Glomerular endothelial cell (primary cell): ENCODE measurements around the gene GPAT2. TPM values are rescaled to one million over a fixed set of nuclear protein-coding genes. Genes with fewer than 3 reads are reported as not detected.
"Not testable (repeated sequence)": the region's sequence is repeated elsewhere in the genome, so short reads cannot be mapped to it uniquely, and the experiment has no call there.

ENCODE experiments used
- DNase-seq: peaks from one replicate; pipeline ENCODE4 v3.0.0-alpha.2; 2011; ENCODE audit warnings: low read depth, low spot score; ENCODE audit errors: extremely low read depth
- total RNA-seq: library from RNA; depleted of rRNA; stranded (reverse); fragments of >200 nt; gene quantifications from 2 replicates; pipeline ENCODE4 v1.2.3, GENCODE V29; 2015

GPAT2 gene, protein sequence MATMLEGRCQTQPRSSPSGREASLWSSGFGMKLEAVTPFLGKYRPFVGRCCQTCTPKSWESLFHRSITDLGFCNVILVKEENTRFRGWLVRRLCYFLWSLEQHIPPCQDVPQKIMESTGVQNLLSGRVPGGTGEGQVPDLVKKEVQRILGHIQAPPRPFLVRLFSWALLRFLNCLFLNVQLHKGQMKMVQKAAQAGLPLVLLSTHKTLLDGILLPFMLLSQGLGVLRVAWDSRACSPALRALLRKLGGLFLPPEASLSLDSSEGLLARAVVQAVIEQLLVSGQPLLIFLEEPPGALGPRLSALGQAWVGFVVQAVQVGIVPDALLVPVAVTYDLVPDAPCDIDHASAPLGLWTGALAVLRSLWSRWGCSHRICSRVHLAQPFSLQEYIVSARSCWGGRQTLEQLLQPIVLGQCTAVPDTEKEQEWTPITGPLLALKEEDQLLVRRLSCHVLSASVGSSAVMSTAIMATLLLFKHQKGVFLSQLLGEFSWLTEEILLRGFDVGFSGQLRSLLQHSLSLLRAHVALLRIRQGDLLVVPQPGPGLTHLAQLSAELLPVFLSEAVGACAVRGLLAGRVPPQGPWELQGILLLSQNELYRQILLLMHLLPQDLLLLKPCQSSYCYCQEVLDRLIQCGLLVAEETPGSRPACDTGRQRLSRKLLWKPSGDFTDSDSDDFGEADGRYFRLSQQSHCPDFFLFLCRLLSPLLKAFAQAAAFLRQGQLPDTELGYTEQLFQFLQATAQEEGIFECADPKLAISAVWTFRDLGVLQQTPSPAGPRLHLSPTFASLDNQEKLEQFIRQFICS
- total RNA-seq: 4.2 and 5.7 TPM in 2 replicates

DNA sequence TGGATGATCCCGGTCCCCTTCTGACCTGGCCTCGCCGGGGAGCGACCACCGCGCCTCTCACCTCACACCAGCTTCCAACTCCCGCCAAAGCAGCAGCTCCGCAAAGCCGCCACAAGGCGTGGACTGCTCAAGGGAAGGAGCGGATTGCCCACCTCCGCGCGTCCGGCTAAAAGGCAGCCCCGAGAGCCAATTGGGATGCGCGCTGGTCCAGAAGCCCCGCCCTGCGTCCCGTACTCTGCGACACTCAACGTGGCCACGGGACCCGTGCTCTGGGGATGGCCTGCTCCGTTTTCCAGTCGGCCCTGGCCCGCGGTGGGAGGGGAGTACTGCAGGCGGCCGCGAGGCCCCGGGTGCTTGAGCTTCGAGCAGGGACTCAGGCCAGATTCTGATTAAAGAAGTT is at the start of gene GPAT2:
Gene GPAT2 (minus strand): TSS at position 125 of the 400 bp plus-strand sequence. CDS start 2,557 bp downstream, outside the sequence.
- DNase-seq: not testable (repeated sequence)

DNA sequence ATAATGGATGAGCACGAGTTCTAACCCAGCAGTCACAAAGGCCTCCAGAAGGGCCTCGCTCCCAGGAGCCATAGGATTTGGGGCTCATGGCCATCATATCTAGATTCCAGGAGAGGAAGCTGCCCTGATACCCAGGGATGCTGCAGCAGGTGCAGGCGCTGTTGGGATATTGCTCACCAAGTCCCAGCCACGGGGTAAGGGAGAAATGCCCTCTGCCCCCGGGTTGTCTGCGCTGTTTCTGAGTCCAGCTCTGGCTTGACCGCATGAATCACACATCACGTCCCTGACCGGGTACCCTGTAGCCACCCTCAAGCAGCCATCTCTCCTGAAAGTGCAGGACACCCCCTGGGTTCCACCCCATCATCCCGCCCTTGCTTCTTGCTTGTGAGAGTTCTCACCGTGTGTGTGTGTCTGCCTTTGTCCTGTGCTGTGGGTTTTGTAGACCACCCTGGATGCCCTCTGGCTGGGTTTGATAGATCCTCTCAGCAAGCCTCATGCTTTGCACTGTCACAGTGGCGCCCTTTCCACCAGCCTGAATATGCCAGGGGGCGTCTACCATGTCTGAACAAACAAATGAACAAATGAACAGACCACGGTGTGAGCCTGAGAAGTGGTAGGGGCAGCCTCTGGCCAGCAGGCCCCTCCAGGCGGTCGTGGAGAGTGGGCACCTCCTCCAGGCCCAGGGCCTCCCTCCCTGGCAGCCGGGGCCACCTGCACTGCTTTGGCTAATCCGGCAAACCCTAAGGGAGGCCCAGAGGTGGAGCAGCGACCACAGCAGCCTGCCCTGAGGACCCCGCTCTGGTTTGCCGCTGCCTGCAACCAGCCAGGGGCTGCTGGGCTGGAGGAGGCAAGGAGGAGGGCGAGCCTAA is 49.5 kb upstream of the GPAT2 start:
- no peak for DNase-seq

DNA sequence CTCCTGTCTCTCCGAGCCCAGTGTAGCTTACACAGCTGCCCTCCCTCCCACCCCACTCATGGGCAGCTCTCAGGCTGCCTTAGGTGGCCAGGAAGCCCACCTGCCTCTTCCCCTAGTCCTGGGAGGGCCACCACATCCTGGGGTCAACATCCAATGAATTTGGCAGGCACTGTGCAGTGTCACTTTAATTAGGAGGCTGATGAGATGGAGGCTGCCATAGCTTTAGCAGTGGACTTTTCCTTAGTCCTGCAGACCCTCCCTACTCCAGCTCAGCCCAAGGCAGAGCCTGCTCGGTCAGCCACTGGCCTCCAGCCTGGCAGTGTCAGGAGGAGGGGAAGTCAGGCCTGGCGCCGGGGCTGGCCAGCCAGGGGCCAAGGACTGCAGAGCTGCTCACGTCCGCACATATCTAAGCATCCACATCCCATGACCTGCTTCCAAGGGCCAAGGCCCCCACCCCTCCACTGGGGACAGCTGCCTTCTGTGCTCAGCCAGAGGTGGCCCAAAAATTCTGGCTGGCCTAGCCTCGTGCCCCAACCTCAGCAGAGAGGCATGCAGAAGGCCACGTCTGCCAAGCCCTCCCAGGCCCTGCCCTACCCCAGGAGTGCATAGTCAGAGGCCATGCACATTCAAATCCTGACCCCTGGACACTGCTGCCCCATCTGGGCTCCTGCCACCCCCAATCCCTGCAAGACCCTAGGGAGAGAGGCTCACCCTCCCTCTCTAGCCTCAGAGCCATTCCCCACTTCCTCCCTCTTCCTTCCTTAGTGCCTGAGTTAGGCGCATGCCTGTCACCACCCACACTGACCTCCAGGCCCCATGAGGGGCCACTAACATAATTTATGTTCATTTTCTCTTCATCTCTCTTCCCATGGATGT is 48.6 kb upstream of the GPAT2 start:
- DNase-seq: no peak

DNA sequence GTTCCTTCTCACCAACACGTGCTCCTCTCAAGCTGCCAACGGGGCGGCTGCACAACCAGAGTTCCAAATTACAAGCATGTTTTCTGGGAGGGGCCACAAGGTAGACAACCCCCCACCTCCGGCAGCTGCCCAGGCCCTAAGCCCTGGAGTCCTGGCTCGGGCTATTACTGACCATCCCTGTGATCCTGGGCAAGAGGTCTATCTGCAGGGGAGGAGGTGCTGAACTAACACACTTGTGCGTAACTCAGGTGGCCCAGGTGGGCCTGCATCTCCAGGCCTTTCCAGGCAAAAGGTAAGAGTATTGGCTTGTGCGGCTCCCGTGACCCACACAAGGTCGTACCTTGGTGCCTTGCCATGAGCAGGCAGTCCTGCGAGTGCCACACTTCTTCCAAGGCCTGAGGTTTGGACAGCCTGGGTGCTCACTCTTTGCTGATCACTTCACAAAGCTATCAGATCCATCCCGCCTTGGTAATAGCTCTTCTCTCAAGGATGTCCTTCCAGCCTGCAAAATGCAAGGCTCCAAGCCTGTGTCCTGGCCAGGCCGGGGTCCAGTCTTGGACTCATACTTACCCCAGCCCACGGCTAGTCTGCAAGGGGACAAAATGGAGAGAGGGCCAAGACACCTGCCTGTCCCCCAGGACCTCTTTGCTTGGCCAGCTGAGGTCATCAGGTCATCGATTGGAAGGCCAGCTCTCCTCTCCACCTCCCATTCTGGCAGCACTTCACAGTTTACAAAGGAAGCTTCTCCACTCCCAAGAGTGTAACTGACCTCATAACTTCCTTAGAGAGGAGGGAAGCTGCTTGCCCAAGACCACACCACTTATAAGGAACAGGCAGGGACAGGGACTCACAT is 47.7 kb upstream of the GPAT2 start:
- DNase-seq: no peak

DNA sequence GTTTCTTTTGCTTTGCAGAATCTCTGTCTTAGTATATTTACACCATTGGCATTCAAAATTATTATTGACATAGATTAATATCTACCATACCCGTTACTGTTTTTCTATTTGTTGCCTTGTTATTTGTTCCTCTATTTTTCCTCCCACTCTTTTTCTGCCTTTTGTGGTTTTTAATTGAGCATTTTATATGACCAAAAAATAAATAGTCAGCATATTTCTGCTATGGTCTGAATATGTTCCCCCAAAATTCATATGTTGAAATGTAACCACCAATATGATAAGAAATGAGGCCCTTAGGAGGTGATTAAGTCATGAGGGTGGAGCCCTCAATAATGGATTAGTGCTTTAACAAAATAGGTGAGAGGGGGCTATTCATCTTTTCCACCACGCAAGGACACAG is 46.3 kb upstream of the GPAT2 start:
- no peak for DNase-seq

DNA sequence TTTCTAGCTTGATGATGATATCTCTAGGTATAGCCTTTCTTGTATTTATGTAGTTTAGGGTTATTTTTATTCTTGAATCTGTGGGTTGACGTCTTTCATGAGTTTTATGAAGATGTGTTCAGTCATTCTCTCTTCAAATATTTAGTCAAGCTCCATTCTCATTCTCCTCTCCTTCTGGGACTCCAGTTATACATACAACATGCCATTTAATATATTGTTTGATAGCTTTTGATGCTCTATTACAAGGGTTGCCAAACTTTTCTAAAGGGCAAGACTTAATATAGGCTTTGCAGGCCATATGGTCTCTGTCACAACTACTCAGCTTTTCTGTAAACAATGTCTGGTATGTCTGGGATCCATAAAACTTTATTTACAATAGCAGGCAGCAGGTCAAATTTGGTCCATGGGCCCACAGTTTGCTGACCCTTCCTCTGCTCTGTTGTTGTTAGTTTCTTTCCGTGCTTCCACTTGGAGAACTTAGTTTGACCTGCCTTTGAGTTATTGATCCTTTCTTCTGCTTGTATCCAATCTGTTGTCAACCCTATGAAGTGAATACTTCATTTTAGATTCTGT is 40.6 kb upstream of the GPAT2 start:
- no peak for DNase-seq

DNA sequence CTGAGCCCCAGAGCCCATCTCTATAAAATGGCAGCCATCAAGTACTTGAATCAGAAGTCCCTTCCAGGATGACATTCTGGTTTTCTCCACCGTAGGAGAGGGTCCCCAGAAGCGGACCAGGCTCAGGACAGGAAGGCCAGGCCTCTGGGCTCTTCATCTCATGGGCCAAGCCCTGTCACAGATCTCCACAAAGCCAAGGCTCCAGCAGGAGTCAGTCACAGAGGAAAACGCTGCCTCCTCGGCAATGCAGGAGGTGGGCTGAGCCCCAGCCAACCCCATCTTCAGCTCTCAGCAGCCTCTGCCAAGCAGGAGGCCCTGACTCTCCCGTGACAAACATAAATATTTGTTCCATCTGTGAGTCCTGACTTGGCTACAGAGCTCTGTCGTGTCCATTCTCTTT is 39.4 kb upstream of the GPAT2 start:
- no peak for DNase-seq

DNA sequence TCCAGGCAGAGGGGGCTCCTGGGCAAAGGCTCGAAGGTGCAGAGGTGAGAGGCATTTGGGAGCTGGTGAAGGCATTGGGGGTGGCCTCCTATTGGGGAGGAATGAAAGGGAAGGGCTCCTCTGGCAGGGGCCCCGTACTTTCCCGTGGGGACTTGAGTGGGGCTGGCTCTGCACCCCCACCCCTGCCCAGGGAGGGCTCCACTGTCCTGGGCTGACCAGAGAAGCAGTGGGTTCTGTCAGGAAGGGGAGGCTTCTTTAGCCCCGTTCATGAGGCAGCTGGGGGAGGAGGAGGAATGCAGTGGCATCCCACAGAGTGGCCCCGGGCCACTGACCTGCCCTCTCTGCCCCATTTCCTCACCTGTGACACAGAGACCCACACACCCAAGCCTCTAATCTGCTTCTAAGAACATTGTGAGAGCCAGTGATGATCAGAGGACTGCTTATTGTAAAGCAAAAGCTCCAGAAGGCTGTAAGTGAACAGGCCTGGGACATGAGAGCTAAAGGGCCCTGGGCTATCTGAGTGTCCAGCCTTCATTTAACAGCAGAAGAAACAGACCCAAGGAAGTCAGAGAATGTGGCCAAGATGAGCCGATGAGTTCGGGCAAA is 38.6 kb upstream of the GPAT2 start:
- DNase-seq: no peak

DNA sequence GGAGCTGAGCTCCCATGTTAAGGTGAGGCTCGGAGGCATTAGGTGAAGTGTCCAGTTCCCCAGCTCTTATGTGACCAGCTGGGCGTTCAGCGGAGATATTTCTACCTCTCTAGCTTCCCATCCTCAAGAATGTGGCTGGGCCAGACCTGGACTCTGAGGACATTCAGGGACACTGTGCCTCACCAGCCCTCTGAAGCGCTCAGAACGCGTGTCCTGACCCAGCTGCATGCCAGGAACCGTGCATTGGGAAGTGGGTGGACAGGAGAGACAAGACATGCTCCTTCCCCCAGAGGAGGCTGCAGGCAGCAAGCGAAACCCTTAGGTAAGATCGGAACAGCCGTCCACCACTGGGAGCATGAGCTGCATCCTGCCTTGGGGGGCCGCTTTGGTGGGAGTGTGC is 38.0 kb upstream of the GPAT2 start:
- no peak for DNase-seq

DNA sequence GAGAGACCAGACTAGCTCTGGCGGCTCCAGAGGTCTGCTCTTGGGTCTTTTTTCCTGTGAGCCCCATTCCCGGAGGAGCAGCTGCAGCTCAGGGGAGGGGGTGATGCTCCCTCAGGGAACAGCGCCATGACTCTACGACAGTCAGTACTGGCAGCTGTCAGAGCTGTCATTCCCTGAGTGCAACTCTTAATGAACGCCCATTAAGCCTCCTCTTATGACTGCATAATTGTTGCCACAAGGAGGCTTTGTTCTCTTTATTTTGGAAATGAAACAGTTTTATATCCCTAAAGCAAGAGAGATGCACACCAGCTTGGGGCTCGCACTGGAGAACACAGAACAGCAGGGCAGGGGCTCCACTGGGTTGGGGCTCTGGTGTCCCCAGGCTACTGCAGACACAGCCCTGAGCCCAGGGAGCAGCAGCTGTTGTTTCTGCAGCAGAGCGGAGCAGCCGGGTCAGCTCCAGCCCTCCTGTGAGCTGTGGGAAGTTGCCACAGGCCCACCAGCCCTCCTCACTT is 37.3 kb upstream of the GPAT2 start:
- not testable (repeated sequence) for DNase-seq

DNA sequence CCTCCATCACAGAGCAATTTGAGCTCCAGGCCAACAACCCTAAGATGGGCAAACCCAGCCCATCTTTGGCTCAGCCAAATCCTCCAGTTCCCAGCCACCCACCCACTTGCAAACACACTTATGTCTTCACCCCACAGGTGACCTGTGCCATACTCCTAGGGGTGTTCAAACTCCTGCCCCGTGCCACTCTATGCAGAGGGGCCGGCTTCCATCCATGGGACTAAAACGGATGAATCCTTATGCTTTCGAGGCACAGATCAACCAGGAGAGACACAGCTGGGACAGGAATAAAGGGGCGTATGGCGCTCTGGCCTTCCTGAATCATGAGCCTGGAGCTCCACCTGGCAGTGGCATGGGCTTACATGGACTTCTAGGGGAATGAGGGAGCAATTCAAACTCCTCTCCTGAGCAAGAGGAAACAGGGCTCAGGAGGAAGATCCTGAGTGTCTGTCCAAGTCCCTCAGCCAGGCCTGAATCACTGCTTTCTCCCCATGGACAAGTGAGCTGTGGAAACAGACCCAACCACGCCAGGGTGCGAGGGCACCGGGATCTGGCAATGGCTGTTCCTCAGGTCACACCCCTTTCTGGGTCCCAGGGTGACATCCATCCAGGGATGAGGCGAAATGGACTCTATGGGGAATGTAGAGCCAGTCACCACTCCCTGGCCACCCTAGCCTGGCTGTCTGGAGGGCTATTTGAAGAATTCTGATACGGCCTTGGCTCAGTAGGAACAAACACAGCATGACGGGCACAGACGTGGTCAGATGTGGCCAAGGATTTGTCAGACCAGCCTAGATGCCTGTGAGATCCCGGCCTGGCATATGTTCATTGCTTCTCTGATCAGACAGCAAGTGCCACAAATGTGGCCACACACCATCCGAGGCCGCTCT is 36.6 kb upstream of the GPAT2 start:
- not testable (repeated sequence) for DNase-seq

DNA sequence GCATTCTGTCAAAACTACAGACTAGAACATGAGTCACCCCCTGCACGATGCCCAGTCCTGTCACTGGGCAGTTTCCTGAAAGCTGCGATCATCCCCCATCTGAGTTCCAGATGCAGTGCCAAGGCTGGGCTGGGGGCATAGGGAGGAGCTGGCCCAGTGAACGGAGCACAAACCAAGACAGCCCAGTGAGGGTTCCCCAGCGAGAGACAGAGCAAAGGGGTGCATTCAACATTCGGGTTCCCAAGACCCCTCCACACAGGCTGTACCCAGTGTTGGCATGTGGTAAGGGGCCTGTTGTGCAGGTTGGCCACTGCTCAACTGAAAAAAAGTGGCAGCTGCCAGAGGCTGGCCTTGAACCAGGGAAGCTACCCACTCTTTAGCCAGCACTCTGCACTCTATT is 35.6 kb upstream of the GPAT2 start:
- not testable (repeated sequence) for DNase-seq

DNA sequence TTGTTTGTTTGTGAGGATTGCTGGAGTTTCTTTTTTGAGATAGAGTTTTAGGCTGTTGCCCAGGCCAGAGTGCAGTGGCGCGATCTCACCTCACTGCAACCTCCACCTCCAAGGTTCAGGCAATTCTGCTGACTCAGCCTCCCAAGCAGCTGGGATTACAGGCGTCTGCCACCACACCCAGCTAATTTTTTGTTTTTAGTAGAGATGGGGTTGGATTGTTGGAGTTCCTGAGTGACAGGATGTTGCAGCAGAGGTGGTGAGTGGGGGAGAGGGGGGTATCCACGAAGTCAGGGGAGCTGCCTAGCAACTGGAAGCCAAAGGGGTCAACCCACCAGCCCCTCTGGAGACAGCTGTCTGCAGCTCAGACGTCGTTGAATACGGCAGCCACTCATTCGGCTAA is 35.2 kb upstream of the GPAT2 start:
- DNase-seq: not testable (repeated sequence)

DNA sequence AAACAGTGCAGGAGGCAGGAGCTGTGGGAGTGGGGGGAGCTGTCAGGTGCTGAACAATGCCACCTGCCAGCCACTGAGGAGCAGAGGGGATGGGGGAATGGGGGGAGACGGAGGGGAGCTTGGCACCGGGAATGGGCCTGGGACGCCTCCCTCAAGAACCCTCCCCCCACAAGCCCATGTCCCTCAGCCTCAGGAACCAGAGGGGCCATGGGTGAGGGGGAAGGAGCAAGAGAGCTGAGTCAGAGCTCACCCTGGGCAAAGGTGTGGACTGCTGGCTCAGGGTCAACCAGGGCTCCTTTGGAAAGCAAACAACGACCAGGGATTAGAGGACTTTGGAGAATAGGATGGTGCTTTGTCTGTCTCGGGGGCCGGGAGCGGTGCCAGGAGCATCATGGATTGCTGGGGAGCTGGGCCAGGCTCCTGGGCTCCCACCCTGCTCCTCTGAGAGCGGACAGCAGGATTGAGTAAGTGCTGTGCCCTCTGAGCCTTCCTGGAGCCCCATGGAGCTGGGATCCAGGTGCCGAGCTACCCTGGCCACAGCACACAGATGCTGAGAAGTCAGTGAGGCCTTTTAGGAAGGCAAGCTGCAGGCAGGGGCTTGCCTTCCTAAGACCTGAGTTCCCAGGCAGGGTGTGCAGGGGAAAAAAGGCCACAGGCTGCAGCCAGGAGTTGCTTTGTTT is 33.3 kb upstream of the GPAT2 start:
- not testable (repeated sequence) for DNase-seq

DNA sequence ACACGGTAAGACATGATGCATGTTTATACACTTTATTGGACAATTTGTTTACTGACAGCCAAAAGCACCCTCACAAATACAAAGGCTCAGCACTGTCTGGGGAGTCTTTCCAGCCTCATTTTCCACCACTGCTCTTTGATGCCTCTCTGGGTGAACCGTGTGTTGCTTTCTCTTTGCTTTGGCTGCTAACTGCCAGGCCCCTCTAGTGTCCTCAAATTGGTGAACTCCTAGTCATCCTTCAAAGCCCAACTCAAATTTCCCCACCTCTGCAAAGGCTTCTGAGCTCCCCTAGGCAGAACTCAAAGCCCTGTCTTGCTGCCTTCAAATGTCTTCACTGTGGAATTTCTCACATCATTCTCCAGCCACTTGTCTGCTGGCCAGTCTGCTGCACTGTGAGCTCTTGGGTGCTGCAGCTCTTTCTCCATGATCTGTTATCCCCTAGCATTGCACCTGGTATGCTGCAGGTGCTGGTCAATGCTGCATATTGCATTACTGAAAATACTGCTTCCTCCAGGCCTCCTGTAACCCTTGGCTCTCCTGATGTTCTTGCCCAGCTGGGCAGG is 32.5 kb upstream of the GPAT2 start:
- DNase-seq: not testable (repeated sequence)

DNA sequence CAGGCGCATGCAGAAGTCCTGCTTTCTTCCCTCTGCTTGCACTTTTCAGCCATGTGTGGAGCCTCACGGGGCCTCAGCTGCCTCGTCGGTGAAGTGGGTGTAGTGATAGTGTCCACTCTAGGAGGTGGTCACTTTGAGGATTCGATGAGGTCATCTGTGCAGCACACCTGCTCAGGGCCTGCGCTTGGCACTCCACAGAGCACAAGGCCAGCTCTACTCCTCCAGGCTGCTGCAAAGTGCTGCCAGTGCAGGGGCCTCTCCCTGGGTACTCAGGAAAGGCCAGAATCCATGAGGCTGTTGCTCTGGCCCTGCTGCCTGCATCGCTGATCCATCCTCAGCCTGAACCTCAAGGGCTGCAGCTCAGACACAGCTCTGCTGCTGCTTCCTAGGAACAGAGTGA is 31.8 kb upstream of the GPAT2 start:
- DNase-seq: not testable (repeated sequence)
